CD14-positive monocyte (primary cell): ENCODE measurements around the gene TUBB2A. TPM values are rescaled to one million over a fixed set of nuclear protein-coding genes. Genes with fewer than 3 reads are reported as not detected.

Experiments used
- DNase-seq, 3 donors: peaks; one replicate each; pipeline ENCODE4 v3.0.0-alpha.2; 2011 to 2022
- H2AFZ ChIP-seq: 2 replicates; pipeline ENCODE4 v1.6.0; 2012; ENCODE audit warnings: mild to moderate bottlenecking, low read depth, low read length, inconsistent platforms; ENCODE audit not compliant: insufficient read depth, poor library complexity, severe bottlenecking
- H3K27ac ChIP-seq, 2 donors: 1 replicate in 1 of 2; 2 replicates in 1 of 2; pipeline ENCODE4 v1.5.1; 2012 to 2013; ENCODE audit warnings: low read length in 2 of 2, control low read depth in 1 of 2, inconsistent platforms in 1 of 2, low read depth in 1 of 2, mild to moderate bottlenecking in 1 of 2
- H3K27me3 ChIP-seq, 2 donors: one replicate each; pipeline versions ENCODE4 v1.6.0 to v1.6.1; 2011 to 2013; ENCODE audit warnings: low read length in 2 of 2; ENCODE audit not compliant: control insufficient read depth in 2 of 2, insufficient read depth in 2 of 2
- H3K36me3 ChIP-seq, 2 donors: replicated peaks in 1 of 2; 1 replicate in 1 of 2; 2 replicates in 1 of 2; pipeline versions ENCODE4 v1.5.1 to v1.6.1; 2012 to 2013; ENCODE audit warnings: low read length in 2 of 2, control low read depth in 1 of 2, inconsistent platforms in 1 of 2, mild to moderate bottlenecking in 1 of 2; ENCODE audit not compliant: insufficient read depth in 2 of 2, control insufficient read depth in 1 of 2
- H3K4me1 ChIP-seq, 2 donors: 1 replicate in 1 of 2; 2 replicates in 1 of 2; pipeline versions ENCODE4 v1.5.1 to v1.6.1; 2012 to 2013; ENCODE audit warnings: low read length in 2 of 2, control low read depth in 1 of 2, inconsistent platforms in 1 of 2, mild to moderate bottlenecking in 1 of 2, moderate library complexity in 1 of 2; ENCODE audit not compliant: insufficient read depth in 2 of 2, control insufficient read depth in 1 of 2
- H3K4me2 ChIP-seq: replicated peaks from 2 replicates; pipeline ENCODE3; 2012; ENCODE audit warnings: low read length, moderate library complexity, mild to moderate bottlenecking; ENCODE audit not compliant: poor library complexity, severe bottlenecking; ENCODE audit errors: extremely low read depth
- H3K4me3 ChIP-seq, 3 experiments: fragments of 200-600 bp in 1 of 3; sonication (generic) in 1 of 3; replicated peaks in 1 of 3; 1 replicate in 2 of 3; 2 replicates in 1 of 3; pipeline ENCODE4 v1.5.1; 2011 to 2013; ENCODE audit warnings: low read length in 3 of 3, mild to moderate bottlenecking in 3 of 3, control low read depth in 2 of 3, low read depth in 2 of 3, inconsistent platforms in 1 of 3, moderate library complexity in 1 of 3
- H3K79me2 ChIP-seq: 2 replicates; pipeline ENCODE4 v1.6.0; 2012; ENCODE audit warnings: mild to moderate bottlenecking, control low read depth, inconsistent platforms, low read length, moderate library complexity; ENCODE audit not compliant: insufficient read depth
- H3K9ac ChIP-seq: 2 replicates; pipeline ENCODE4 v1.6.0; 2017; ENCODE audit warnings: low read length, mild to moderate bottlenecking; ENCODE audit not compliant: insufficient read depth, poor library complexity, severe bottlenecking
- H3K9me3 ChIP-seq, 2 donors: replicated peaks in 1 of 2; 1 replicate in 1 of 2; 2 replicates in 1 of 2; pipeline versions ENCODE4 v1.5.1 to v1.6.1; 2012 to 2013; ENCODE audit warnings: low read length in 2 of 2, control low read depth in 1 of 2; ENCODE audit not compliant: control insufficient read depth in 1 of 2, insufficient read depth in 1 of 2
- H4K20me1 ChIP-seq: 2 replicates; pipeline ENCODE4 v1.6.0; 2012; ENCODE audit warnings: mild to moderate bottlenecking, low read length, control low read depth, moderate library complexity; ENCODE audit not compliant: insufficient read depth
- H3K27ac Mint-ChIP-seq, 7 donors: one replicate each; pipeline ENCODE4 v1.8.0; 2020; ENCODE audit warnings: mild to moderate bottlenecking in 7 of 7, mixed read lengths in 7 of 7, moderate library complexity in 6 of 7, inconsistent platforms in 2 of 7
- H3K27me3 Mint-ChIP-seq, 3 donors: one replicate each; pipeline ENCODE4 v1.8.0; 2021 to 2022; ENCODE audit warnings: low read depth in 3 of 3, mild to moderate bottlenecking in 3 of 3, mixed read lengths in 3 of 3, moderate library complexity in 3 of 3, inconsistent platforms in 1 of 3
- H3K36me3 Mint-ChIP-seq, 2 donors: one replicate each; pipeline ENCODE4 v1.8.0; 2020; ENCODE audit warnings: mixed read lengths in 2 of 2, inconsistent platforms in 1 of 2, mild to moderate bottlenecking in 1 of 2
- H3K4me1 Mint-ChIP-seq: one replicate; pipeline ENCODE4 v1.8.0; 2020; ENCODE audit warnings: mild to moderate bottlenecking, mixed read lengths
- H3K4me3 Mint-ChIP-seq, 2 donors: one replicate each; pipeline ENCODE4 v1.8.0; 2020; ENCODE audit warnings: mild to moderate bottlenecking in 2 of 2, mixed read lengths in 2 of 2, moderate library complexity in 1 of 2
- H3K9me3 Mint-ChIP-seq, 7 donors: one replicate each; pipeline ENCODE4 v1.8.0; 2020 to 2022; ENCODE audit warnings: mixed read lengths in 7 of 7, mild to moderate bottlenecking in 6 of 7, moderate library complexity in 6 of 7, inconsistent platforms in 2 of 7
- CTCF ChIP-seq: fragments of 200-600 bp; IDR thresholded peaks from one replicate; pipeline ENCODE4 v1.8.0; 2022; ENCODE audit warnings: antibody characterized with exemption, mild to moderate bottlenecking
- WGBS: methylation state at CpG from one replicate; pipeline ENCODE4 v1.1.5; 2013; ENCODE audit warnings: missing lambda C conversion rate; ENCODE audit not compliant: insufficient coverage; 5-methylcytosine and 5-hydroxymethylcytosine counted together
- intact Hi-C, 2 donors: fragments of 100-400 bp; cut with micrococcal nuclease; formaldehyde crosslinking; loops; one replicate each; pipeline versions ENCODE4 v1.15.0 to v1.15.1; 2023
- polyA plus RNA-seq, 3 donors: library from polyadenylated mRNA; depleted of rRNA in 1 of 3; unstranded in 2 of 3; stranded (reverse) in 1 of 3; fragments of 300-500 nt in 2 of 3; fragments of >200 nt in 1 of 3; fragmentation: Illumina TruSeq in 2 of 3; gene quantifications; 1 replicate in 2 of 3; 2 replicates in 1 of 3; pipeline ENCODE4 v1.2.3, GENCODE V29; 2012 to 2021

Gene TUBB2A
- polyA plus RNA-seq, 3 donors = 2.4 to 74.3 (median 4.2) TPM

- H3K4me3 ChIP-seq = no peak overlapping the region
- DNase-seq = no peak
- H3K4me1 Mint-ChIP-seq = peaks cover 4% of the 10 kb centered on the region
- no peaks in the 10 kb centered on the region for H3K9me3 ChIP-seq
- H2AFZ ChIP-seq = no peak overlapping the region
- no peak overlapping the region for H3K4me2 ChIP-seq
- H3K27ac Mint-ChIP-seq = no peak overlapping the region
- peaks cover 3 to 6% of the 10 kb centered on the region in 2 donors for H3K27me3 ChIP-seq
- H3K9me3 Mint-ChIP-seq = peaks cover 0 to 4% (median 2%) of the 10 kb centered on the region in 7 donors
- H3K4me3 Mint-ChIP-seq = no peak overlapping the region
- H3K4me1 ChIP-seq = no peaks in the 10 kb centered on the region
- no peaks in the 10 kb centered on the region for H3K36me3 ChIP-seq
- intact Hi-C loops = no loop called here
- H3K27ac ChIP-seq = no peak overlapping the region
- no peak overlapping the region for H3K9ac ChIP-seq
- peaks cover 12 to 15% (median 14%) of the 10 kb centered on the region in 3 donors for H3K27me3 Mint-ChIP-seq
- 93% methylated on average over 5 of the region's 7 CpGs for WGBS
- no peaks in the 10 kb centered on the region for H3K36me3 Mint-ChIP-seq
- TF ChIP-seq CTCF = no peak
- H4K20me1 ChIP-seq = no peaks in the 10 kb centered on the region
- no peaks in the 10 kb centered on the region for H3K79me2 ChIP-seq
Observed at GRCh38 chr6:3202999-3203696, 45.8 kb upstream of the TUBB2A start.

- intact Hi-C loops = no loop called here
- no peak overlapping the region for H2AFZ ChIP-seq
- no peaks in the 10 kb centered on the region for H4K20me1 ChIP-seq
- Mint-ChIP-seq H3K4me3 (no peak overlapping the region), H3K27me3 (peaks cover 4 to 14% (median 9%) of the 10 kb centered on the region in 3 donors), H3K4me1 (peaks cover 4% of the 10 kb centered on the region), H3K9me3 (peaks cover 0 to 6% (median 2%) of the 10 kb centered on the region in 7 donors), H3K27ac (no peak overlapping the region), H3K36me3 (no peaks in the 10 kb centered on the region)
- DNase-seq = no peak
- WGBS = 86% methylated on average over 1 of the region's 2 CpGs
- no peak for TF ChIP-seq CTCF
- H3K4me2 ChIP-seq = no peak overlapping the region
- H3K4me1 ChIP-seq = no peaks in the 10 kb centered on the region
- no peak overlapping the region for H3K27ac ChIP-seq
- no peaks in the 10 kb centered on the region for H3K9me3 ChIP-seq
- H3K36me3 ChIP-seq = no peaks in the 10 kb centered on the region
- H3K9ac ChIP-seq = no peak overlapping the region
- H3K4me3 ChIP-seq = no peak overlapping the region
- no peaks in the 10 kb centered on the region for H3K79me2 ChIP-seq
- H3K27me3 ChIP-seq = peaks cover 2 to 3% of the 10 kb centered on the region in 2 donors
Observed at GRCh38 chr6:3201388-3201787, 44.0 kb upstream of the TUBB2A start.
